ENCODE data around the gene CCDC85A. TPM values are rescaled to one million over a fixed set of nuclear protein-coding genes. Genes with fewer than 3 reads are reported as not detected.

CCDC85A gene
- total RNA-seq, 1 donor from 2014 or later: 2.2 TPM

GRCh38 chr2:56337342-56337741, 153.6 kb downstream of the CCDC85A start:
- DNase-seq (ENCODE audit: low spot score in 2 of 2, unreplicated experiment in 2 of 2): no peak
- Mint-ChIP-seq H3K9me3 (no peaks in the 10 kb centered on the region), H3K4me3 (no peak overlapping the region), H3K4me1 (peaks cover 9% of the 10 kb centered on the region), H3K27ac (peak overlapping the region; percentile 44), H3K36me3 (no peaks in the 10 kb centered on the region), H3K27me3 (ENCODE audit: low read depth) (no peaks in the 10 kb centered on the region)
- TF ChIP-seq CTCF (IDR thresholded peaks at IDR 0.05; ENCODE audit: unreplicated experiment): no peak

GRCh38 chr2:56338232-56338631, 154.4 kb downstream of the CCDC85A start:
- Mint-ChIP-seq H3K27ac (no peak overlapping the region), H3K4me3 (no peak overlapping the region), H3K9me3 (no peaks in the 10 kb centered on the region), H3K4me1 (peaks cover 9% of the 10 kb centered on the region), H3K27me3 (ENCODE audit: low read depth) (no peaks in the 10 kb centered on the region), H3K36me3 (no peaks in the 10 kb centered on the region)
- no peak for DNase-seq (ENCODE audit: low spot score in 2 of 2, unreplicated experiment in 2 of 2)
- no peak for TF ChIP-seq CTCF (IDR thresholded peaks at IDR 0.05; ENCODE audit: unreplicated experiment)

- TF ChIP-seq CTCF (IDR thresholded peaks at IDR 0.05; ENCODE audit: unreplicated experiment): no peak
- Mint-ChIP-seq H3K27ac (no peak overlapping the region), H3K4me3 (no peak overlapping the region), H3K36me3 (no peaks in the 10 kb centered on the region), H3K27me3 (ENCODE audit: low read depth) (no peaks in the 10 kb centered on the region), H3K9me3 (no peaks in the 10 kb centered on the region), H3K4me1 (peaks cover 18% of the 10 kb centered on the region)
- no peak for DNase-seq (ENCODE audit: low spot score in 2 of 2, unreplicated experiment in 2 of 2)
Measured at GRCh38 chr2:56344771-56345170, 161.0 kb downstream of the CCDC85A start.

GRCh38 chr2:56347881-56348280, 164.1 kb downstream of the CCDC85A start:
- Mint-ChIP-seq H3K27ac (no peak overlapping the region), H3K36me3 (no peaks in the 10 kb centered on the region), H3K27me3 (ENCODE audit: low read depth) (no peaks in the 10 kb centered on the region), H3K4me1 (peaks cover 18% of the 10 kb centered on the region), H3K9me3 (no peaks in the 10 kb centered on the region), H3K4me3 (no peak overlapping the region)
- no peak for DNase-seq (ENCODE audit: low spot score in 2 of 2, unreplicated experiment in 2 of 2)
- no peak for TF ChIP-seq CTCF (IDR thresholded peaks at IDR 0.05; ENCODE audit: unreplicated experiment)

GRCh38 chr2:56348392-56349210, 164.8 kb downstream of the CCDC85A start:
- no peaks in the 10 kb centered on the region for H3K36me3 Mint-ChIP-seq
- H3K27me3 Mint-ChIP-seq (ENCODE audit: low read depth): no peaks in the 10 kb centered on the region
- H3K9me3 Mint-ChIP-seq: no peaks in the 10 kb centered on the region
- TF ChIP-seq CTCF (IDR thresholded peaks at IDR 0.05; ENCODE audit: unreplicated experiment): no peak
- no peak for DNase-seq (ENCODE audit: low spot score in 2 of 2, unreplicated experiment in 2 of 2)
- H3K27ac Mint-ChIP-seq: no peak overlapping the region
- peaks cover 18% of the 10 kb centered on the region for H3K4me1 Mint-ChIP-seq
- H3K4me3 Mint-ChIP-seq: no peak overlapping the region
